Measurements from ENCODE around the gene RRAGC.
A peak's percentile ranks its signal among the peaks of the same experiment; 100 is the strongest.

RRAGC gene

GRCh38 chr1:38805036-38805435 lies 54.5 kb downstream of the RRAGC start:
- Histone ChIP-seq H3K27me3 (ENCODE audit: insufficient read depth, poor library complexity, severe bottlenecking) (peaks cover 40% of the 10 kb centered on the region), H3K27ac (ENCODE audit: poor library complexity, severe bottlenecking) (no peak overlapping the region), H3K4me1 (ENCODE audit: insufficient read depth, poor library complexity, severe bottlenecking) (no peaks in the 10 kb centered on the region), H3K36me3 (ENCODE audit: low read depth) (no peaks in the 10 kb centered on the region), H3K4me3 (ENCODE audit: severe bottlenecking) (no peak overlapping the region), H3K9me3 (ENCODE audit: severe bottlenecking) (no peaks in the 10 kb centered on the region)
- DNase-seq (ENCODE audit: low spot score) = no peak
- TF ChIP-seq CTCF (IDR thresholded peaks at IDR 0.05; ENCODE audit: poor library complexity, severe bottlenecking) = no peak
- no peak for ATAC-seq (ENCODE audit: low read depth)

GRCh38 chr1:38804062-38804886 lies 55.3 kb downstream of the RRAGC start:
- no peak overlapping the region for H3K27ac ChIP-seq (ENCODE audit: poor library complexity, severe bottlenecking)
- no peak for DNase-seq (ENCODE audit: low spot score)

GRCh38 chr1:38803647-38804046 lies 55.9 kb downstream of the RRAGC start:
- ATAC-seq (ENCODE audit: low read depth) = no peak
- Histone ChIP-seq H3K27me3 (ENCODE audit: insufficient read depth, poor library complexity, severe bottlenecking) (peaks cover 45% of the 10 kb centered on the region), H3K4me3 (ENCODE audit: severe bottlenecking) (peak overlapping the region; percentile 9)

More at GRCh38 chr1:38804062-38804886, 55.3 kb downstream of the RRAGC start:
- no peak for TF ChIP-seq CTCF (IDR thresholded peaks at IDR 0.05; ENCODE audit: poor library complexity, severe bottlenecking)
- Histone ChIP-seq H3K4me1 (ENCODE audit: insufficient read depth, poor library complexity, severe bottlenecking) (no peaks in the 10 kb centered on the region), H3K9me3 (ENCODE audit: severe bottlenecking) (no peaks in the 10 kb centered on the region), H3K36me3 (ENCODE audit: low read depth) (no peaks in the 10 kb centered on the region), H3K27me3 (ENCODE audit: insufficient read depth, poor library complexity, severe bottlenecking) (peaks cover 40% of the 10 kb centered on the region), H3K4me3 (ENCODE audit: severe bottlenecking) (peak overlapping the region; percentile 9)
- ATAC-seq (ENCODE audit: low read depth) = peak; percentile 53; the same call in 2 of the 3 replicates

GRCh38 chr1:38800720-38801671 lies 58.6 kb downstream of the RRAGC start:
- H3K27ac ChIP-seq (ENCODE audit: poor library complexity, severe bottlenecking) = no peak overlapping the region
- ATAC-seq (ENCODE audit: low read depth) (no peak), DNase-seq (ENCODE audit: low spot score) (no peak)
- no peaks in the 10 kb centered on the region for H3K9me3 ChIP-seq (ENCODE audit: severe bottlenecking)
- no peaks in the 10 kb centered on the region for H3K36me3 ChIP-seq (ENCODE audit: low read depth)
- H3K27me3 ChIP-seq (ENCODE audit: insufficient read depth, poor library complexity, severe bottlenecking) = peaks cover 45% of the 10 kb centered on the region
- H3K4me1 ChIP-seq (ENCODE audit: insufficient read depth, poor library complexity, severe bottlenecking) = no peaks in the 10 kb centered on the region
- no peak for TF ChIP-seq CTCF (IDR thresholded peaks at IDR 0.05; ENCODE audit: poor library complexity, severe bottlenecking)
- no peak overlapping the region for H3K4me3 ChIP-seq (ENCODE audit: severe bottlenecking)

More at GRCh38 chr1:38803647-38804046, 55.9 kb downstream of the RRAGC start:
- no peak for TF ChIP-seq CTCF (IDR thresholded peaks at IDR 0.05; ENCODE audit: poor library complexity, severe bottlenecking)
- H3K36me3 ChIP-seq (ENCODE audit: low read depth) = no peaks in the 10 kb centered on the region
- H3K27ac ChIP-seq (ENCODE audit: poor library complexity, severe bottlenecking) = no peak overlapping the region
- H3K4me1 ChIP-seq (ENCODE audit: insufficient read depth, poor library complexity, severe bottlenecking) = no peaks in the 10 kb centered on the region
- H3K9me3 ChIP-seq (ENCODE audit: severe bottlenecking) = no peaks in the 10 kb centered on the region
- DNase-seq (ENCODE audit: low spot score) = no peak

Measured in RWPE2 (cell line).